Kidney epithelial cell (primary cell): Measurements from ENCODE around the gene PFDN6. TPM values are rescaled to one million over a fixed set of nuclear protein-coding genes. Genes with fewer than 3 reads are reported as not detected.
A peak's percentile ranks its signal among the peaks of the same experiment; 100 is the strongest.

Experiments used
- DNase-seq: peaks from one replicate; pipeline ENCODE4 v3.0.0-alpha.2; 2010; ENCODE audit warnings: low read depth
- H3K27me3 ChIP-seq: 2 replicates; pipeline ENCODE4 v1.6.0; 2011; ENCODE audit warnings: low read length; ENCODE audit not compliant: control insufficient read depth, insufficient read depth
- H3K36me3 ChIP-seq: 2 replicates; pipeline ENCODE4 v1.5.1; 2011; ENCODE audit warnings: low read length; ENCODE audit not compliant: control insufficient read depth, insufficient read depth
- H3K4me3 ChIP-seq: 2 replicates; pipeline ENCODE4 v1.5.1; 2011; ENCODE audit warnings: low read depth, mild to moderate bottlenecking, control low read depth, low read length
- CTCF ChIP-seq: IDR thresholded peaks from 2 replicates; pipeline ENCODE4 v1.5.1; 2011; ENCODE audit warnings: mild to moderate bottlenecking, moderate library complexity, low read length, control low read depth, inconsistent platforms; ENCODE audit not compliant: insufficient read depth, poor library complexity, severe bottlenecking
- total RNA-seq: library from RNA; depleted of rRNA; stranded (reverse); fragments of >200 nt; gene quantifications from 2 replicates; pipeline ENCODE4 v1.2.3, GENCODE V29; 2015

Gene PFDN6
- total RNA-seq, 1 donor from 2014 or later, result 51.4 TPM

- peaks cover 1% of the 10 kb centered on the region for H3K36me3 ChIP-seq
- DNase-seq, result no peak
These were observed 8.1 kb downstream of the PFDN6 start for GRCh38 chr6:33297406-33297955.

GRCh38 chr6:33297956-33298772, 8.8 kb downstream of the PFDN6 start:
- Histone ChIP-seq H3K27me3 (no peaks in the 10 kb centered on the region), H3K36me3 (peaks cover 1% of the 10 kb centered on the region), H3K4me3 (peak overlapping the region; percentile 82)
- TF ChIP-seq CTCF, result peak; percentile 13
- no peak for DNase-seq

More at GRCh38 chr6:33297406-33297955, 8.1 kb downstream of the PFDN6 start:
- H3K27me3 ChIP-seq, result no peaks in the 10 kb centered on the region
- no peak for TF ChIP-seq CTCF
- H3K4me3 ChIP-seq, result peak overlapping the region; percentile 82

- Histone ChIP-seq H3K27me3 (no peaks in the 10 kb centered on the region), H3K36me3 (peaks cover 1% of the 10 kb centered on the region), H3K4me3 (peak within 1 kb of the TSS; percentile 82)
- no peak for TF ChIP-seq CTCF
- DNase-seq, result no peak
These were observed 9.4 kb downstream of the PFDN6 start, which contains the start of gene RGL2 for GRCh38 chr6:33298773-33299236. Gene RGL2, minus strand, starts transcription at chr6:33298942. Its CDS starts 332 bp downstream, at chr6:33298610.

- peaks cover 1% of the 10 kb centered on the region for H3K36me3 ChIP-seq
These were observed 10.0 kb downstream of the PFDN6 start for GRCh38 chr6:33299237-33299944.

GRCh38 chr6:33301877-33302276, 12.5 kb downstream of the PFDN6 start:
- no peak for TF ChIP-seq CTCF
- no peaks in the 10 kb centered on the region for H3K36me3 ChIP-seq
- no peaks in the 10 kb centered on the region for H3K27me3 ChIP-seq
- no peak for DNase-seq
- H3K4me3 ChIP-seq, result no peak overlapping the region

More at GRCh38 chr6:33299237-33299944, 10.0 kb downstream of the PFDN6 start:
- peak; percentile 86 for TF ChIP-seq CTCF
- DNase-seq, result no peak
- Histone ChIP-seq H3K4me3 (peak overlapping the region; percentile 82), H3K27me3 (no peaks in the 10 kb centered on the region)
